Measurements from ENCODE around the gene C1orf35.

DNA sequence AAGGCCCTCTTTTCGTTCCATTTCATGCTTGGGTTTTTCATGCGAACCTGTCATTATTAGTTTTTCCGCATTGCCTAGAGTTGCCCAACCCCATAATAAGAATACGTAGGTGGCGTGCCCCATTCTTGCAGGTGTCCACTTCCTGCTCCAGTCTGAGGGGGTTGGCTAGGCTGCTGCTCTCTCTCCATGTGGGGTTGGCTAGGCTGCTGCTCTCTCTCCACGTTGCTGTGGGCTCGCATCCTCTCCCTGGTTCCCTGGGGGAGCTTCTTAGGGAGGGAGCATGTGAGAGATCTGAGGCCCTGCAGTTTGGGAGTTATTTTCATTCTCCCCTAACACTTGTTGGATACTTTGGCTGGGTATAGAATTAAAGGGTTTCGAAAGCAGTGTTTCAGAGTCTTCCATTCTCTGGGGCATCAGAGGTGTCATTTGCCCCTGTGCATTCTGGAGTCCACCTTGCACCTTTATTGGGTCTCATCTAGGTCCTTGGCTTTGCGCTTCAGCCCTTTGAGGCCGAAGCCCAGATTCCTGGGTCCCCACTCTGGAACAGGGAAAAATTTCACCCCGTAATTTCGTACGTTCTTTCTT, 8.6 kb downstream of the C1orf35 start:
- TF ChIP-seq POLR2AphosphoS5 (IDR thresholded peaks at IDR 0.05; ENCODE audit: borderline replicate concordance, low read depth, low read length), result no peak
- no peak for TF ChIP-seq EZH2 (IDR thresholded peaks at IDR 0.05)
- TF ChIP-seq FOXP2 (optimal IDR thresholded peaks at IDR 0.05; ENCODE audit: control extremely low read depth, extremely low read length, insufficient read depth), result no peak

All from SK-N-MC (cell line).